Suprapubic skin (tissue), 3 donors: ENCODE measurements around the gene ARHGAP32.

Experiments
- CTCF ChIP-seq, 2 donors: fragments of 200-600 bp in 1 of 2; fragments of 450-650 bp in 1 of 2; sonication (generic) in 1 of 2; IDR thresholded peaks; one replicate each; pipeline ENCODE4 v1.5.1; 2016 to 2019; ENCODE audit warnings: antibody characterized with exemption in 2 of 2, mild to moderate bottlenecking in 1 of 2, moderate library complexity in 1 of 2
- POLR2A ChIP-seq, 2 donors: fragments of 450-650 bp; IDR thresholded peaks; one replicate each; pipeline ENCODE4 v1.6.1; 2017; ENCODE audit warnings: antibody characterized with exemption in 2 of 2, mild to moderate bottlenecking in 2 of 2, moderate library complexity in 2 of 2

GRCh38 chr11:129077191-129077590 lies 114.9 kb downstream of the ARHGAP32 start:
- TF ChIP-seq CTCF (IDR thresholded peaks at IDR 0.05) (no peak), POLR2A (IDR thresholded peaks at IDR 0.05) (no peak)
